Measurements from ENCODE around the gene PGS1. TPM values are rescaled to one million over a fixed set of nuclear protein-coding genes. Genes with fewer than 3 reads are reported as not detected.

The PGS1 gene
- polyA plus RNA-seq, 4 donors: 37.9 to 57.7 (median 45.3) TPM

- no peak for DNase-seq (ENCODE audit: low read depth in 4 of 4, low spot score in 2 of 4)
Measured at GRCh38 chr17:78468366-78468765, 89.9 kb downstream of the PGS1 start.

GRCh38 chr17:78469443-78469842, 91.0 kb downstream of the PGS1 start:
- DNase-seq (ENCODE audit: low read depth in 4 of 4, low spot score in 2 of 4): no peak

GRCh38 chr17:78471635-78472034, 93.2 kb downstream of the PGS1 start:
- no peak for DNase-seq (ENCODE audit: low read depth in 4 of 4, low spot score in 2 of 4)

- DNase-seq (ENCODE audit: low read depth in 4 of 4, low spot score in 2 of 4): no peak
Measured at GRCh38 chr17:78472035-78472905, 93.8 kb downstream of the PGS1 start.

- DNase-seq (ENCODE audit: low read depth in 4 of 4, low spot score in 2 of 4): no peak
Measured at GRCh38 chr17:78473951-78474613, 95.6 kb downstream of the PGS1 start.

Other genes starting within 250 kb of the PGS1 start
- gene TMC6, start 249.9 kb upstream of the PGS1 start, polyA plus RNA-seq (ENCODE audit: insufficient read length in 4 of 4): 10 to 100 TPM; 19.1 to 43.3 (median 35.7) TPM
- gene TMC8, start 247.9 kb upstream of the PGS1 start, polyA plus RNA-seq (ENCODE audit: insufficient read length in 4 of 4): 1 to 10 TPM; 1.3 to 3.1 (median 2.4) TPM
- gene C17orf99, start 232.3 kb upstream of the PGS1 start, polyA plus RNA-seq (ENCODE audit: insufficient read length in 4 of 4): under 1 TPM in 3 of 4 donors, not detected in 1; 0.16 to 0.71 (median 0.38) TPM
- 10 to 100 TPM; 59.7 to 79.1 (median 68.8) TPM for gene SYNGR2, start 210.1 kb upstream of the PGS1 start, polyA plus RNA-seq (ENCODE audit: insufficient read length in 4 of 4)
- gene TK1, start 191.6 kb upstream of the PGS1 start, polyA plus RNA-seq (ENCODE audit: insufficient read length in 4 of 4): 10 to 100 TPM; 22.6 to 40.6 (median 32.4) TPM
- 10 to 100 TPM; 57.0 to 82.0 (median 68.6) TPM for gene AFMID, start 191.3 kb upstream of the PGS1 start, polyA plus RNA-seq (ENCODE audit: insufficient read length in 4 of 4)
- 10 to 100 TPM; 23.0 to 34.9 (median 30.6) TPM for gene BIRC5, start 164.4 kb upstream of the PGS1 start, polyA plus RNA-seq (ENCODE audit: insufficient read length in 4 of 4)
- not detected for gene TMEM235, start 147.0 kb upstream of the PGS1 start, polyA plus RNA-seq (ENCODE audit: insufficient read length in 4 of 4)
- 10 to 100 TPM in 2 of 4 donors, 1 to 10 TPM in 2; 6.9 to 43.3 (median 8.7) TPM for gene SOCS3, start 18.6 kb upstream of the PGS1 start, polyA plus RNA-seq (ENCODE audit: insufficient read length in 4 of 4)
- gene DNAH17, start 198.7 kb downstream of the PGS1 start, polyA plus RNA-seq (ENCODE audit: insufficient read length in 4 of 4): 1 to 10 TPM; 1.3 to 4.3 (median 2.8) TPM